Body of pancreas (tissue), 4 donors: Measurements from ENCODE around the gene ART3. TPM values are rescaled to one million over a fixed set of nuclear protein-coding genes. Genes with fewer than 3 reads are reported as not detected.

ENCODE experiments used
- ATAC-seq: fragments of 150-250 bp; one replicate; pipeline ENCODE4 v1.9.1; 2016
- DNase-seq, 4 donors: peaks; one replicate each; pipeline ENCODE4 v3.0.0-alpha.2; 2019
- H3K27ac ChIP-seq, 4 donors: fragments of 200-600 bp; sonication (generic); 1 replicate in 3 of 4; 2 replicates in 1 of 4; pipeline versions ENCODE4 v1.5.1 to v1.6.1; 2016 to 2019; ENCODE audit warnings: mild to moderate bottlenecking in 1 of 4, mixed read lengths in 1 of 4, moderate library complexity in 1 of 4
- H3K27me3 ChIP-seq, 2 donors: fragments of 200-600 bp; sonication (generic); one replicate each; pipeline ENCODE4 v1.6.0; 2016; ENCODE audit warnings: mild to moderate bottlenecking in 1 of 2
- H3K36me3 ChIP-seq, 2 donors: fragments of 200-600 bp; sonication (generic); replicated peaks in 1 of 2; 2 replicates each; pipeline ENCODE4 v1.5.1; 2016; ENCODE audit warnings: low read depth in 2 of 2; ENCODE audit not compliant: insufficient read depth in 1 of 2
- H3K4me1 ChIP-seq: fragments of 200-600 bp; sonication (generic); one replicate; pipeline ENCODE4 v1.6.0; 2016
- H3K4me3 ChIP-seq, 2 donors: fragments of 200-600 bp; sonication (generic); 1 replicate in 1 of 2; 2 replicates in 1 of 2; pipeline ENCODE4 v1.5.1; 2016 to 2019
- H3K9me3 ChIP-seq, 3 donors: fragments of 200-600 bp; sonication (generic); 1 replicate in 2 of 3; 2 replicates in 1 of 3; pipeline ENCODE4 v1.5.1; 2016
- POLR2A ChIP-seq, 3 donors: fragments of 450-650 bp; IDR thresholded peaks; one replicate each; pipeline ENCODE4 v1.6.1; 2016; ENCODE audit warnings: antibody characterized with exemption in 3 of 3, mild to moderate bottlenecking in 2 of 3
- WGBS, 2 donors: methylation state at CpG; one replicate each; pipeline ENCODE4 v1.1.5; 2017; 5-methylcytosine and 5-hydroxymethylcytosine counted together
- intact Hi-C: fragments of 100-400 bp; cut with DNase I; formaldehyde crosslinking; loops from one replicate; pipeline ENCODE4 v1.15.1; 2023
- total RNA-seq, 2 donors: library from RNA; depleted of rRNA; stranded (reverse); fragments of >200 nt; gene quantifications; one replicate each; pipeline ENCODE4 v1.1.0, GENCODE V29; 2016
- TF ChIP-seq, protein P1 (sequence below), 7 experiments: fragments of 450-650 bp in 4 of 7; fragments of 200-600 bp in 3 of 7; sonication (generic) in 3 of 7; IDR thresholded peaks; one replicate each; pipeline ENCODE4 v1.5.1; 2016 to 2019; ENCODE audit warnings: antibody characterized with exemption in 7 of 7

The ART3 gene
- total RNA-seq, 2 donors from 2014 or later: 6.5 to 6.9 TPM

DNA sequence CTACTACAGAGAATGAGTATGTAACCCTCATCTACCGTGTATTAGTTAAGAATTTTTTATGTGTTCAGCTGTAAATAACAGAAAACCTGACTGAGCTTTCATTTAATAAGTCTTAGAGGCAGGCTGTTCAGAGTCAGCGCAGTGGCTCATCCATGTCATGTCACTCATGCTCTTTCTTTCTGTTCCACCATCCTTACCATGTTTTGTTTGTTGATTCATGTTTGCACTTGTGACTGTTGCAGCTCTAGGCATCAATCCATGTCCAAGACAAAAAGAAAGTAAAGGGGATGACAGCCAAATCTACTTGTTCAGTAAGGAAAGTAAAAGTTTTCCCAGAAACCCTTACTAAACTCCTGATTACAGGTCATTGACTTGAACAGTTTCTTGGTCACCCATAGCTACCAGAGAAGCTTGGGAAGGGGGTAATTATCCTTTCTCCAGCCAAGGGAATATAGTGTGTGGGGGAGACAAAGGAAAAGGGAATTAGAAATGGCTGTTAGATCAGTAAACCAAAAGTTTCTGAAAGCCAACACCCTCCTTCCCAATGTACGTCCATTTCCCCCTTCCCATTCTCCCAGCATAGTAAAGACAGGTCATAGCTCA lies 9.0 kb downstream of the ART3 start:
- H3K4me3 ChIP-seq: no peak overlapping the region
- no peak overlapping the region for H3K27ac ChIP-seq
- H3K27me3 ChIP-seq: no peaks in the 10 kb centered on the region
- H3K9me3 ChIP-seq: no peaks in the 10 kb centered on the region
- intact Hi-C loops: no loop called here
- 84 to 88% methylated on average over 3 of the region's 3 CpGs for WGBS, 2 donors
- TF ChIP-seq, protein P1, sequence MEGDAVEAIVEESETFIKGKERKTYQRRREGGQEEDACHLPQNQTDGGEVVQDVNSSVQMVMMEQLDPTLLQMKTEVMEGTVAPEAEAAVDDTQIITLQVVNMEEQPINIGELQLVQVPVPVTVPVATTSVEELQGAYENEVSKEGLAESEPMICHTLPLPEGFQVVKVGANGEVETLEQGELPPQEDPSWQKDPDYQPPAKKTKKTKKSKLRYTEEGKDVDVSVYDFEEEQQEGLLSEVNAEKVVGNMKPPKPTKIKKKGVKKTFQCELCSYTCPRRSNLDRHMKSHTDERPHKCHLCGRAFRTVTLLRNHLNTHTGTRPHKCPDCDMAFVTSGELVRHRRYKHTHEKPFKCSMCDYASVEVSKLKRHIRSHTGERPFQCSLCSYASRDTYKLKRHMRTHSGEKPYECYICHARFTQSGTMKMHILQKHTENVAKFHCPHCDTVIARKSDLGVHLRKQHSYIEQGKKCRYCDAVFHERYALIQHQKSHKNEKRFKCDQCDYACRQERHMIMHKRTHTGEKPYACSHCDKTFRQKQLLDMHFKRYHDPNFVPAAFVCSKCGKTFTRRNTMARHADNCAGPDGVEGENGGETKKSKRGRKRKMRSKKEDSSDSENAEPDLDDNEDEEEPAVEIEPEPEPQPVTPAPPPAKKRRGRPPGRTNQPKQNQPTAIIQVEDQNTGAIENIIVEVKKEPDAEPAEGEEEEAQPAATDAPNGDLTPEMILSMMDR (IDR thresholded peaks at IDR 0.05): no peak
- TF ChIP-seq POLR2A (IDR thresholded peaks at IDR 0.05): no peak
- H3K4me1 ChIP-seq: peaks cover 5% of the 10 kb centered on the region
- ATAC-seq: no peak
- no peak for DNase-seq
- no peaks in the 10 kb centered on the region for H3K36me3 ChIP-seq

GRCh38 chr4:76084542-76084941 lies 10.0 kb downstream of the ART3 start:
- WGBS, 2 donors: 52 to 60% methylated on average over 1 of the region's 1 CpG
- no peak for TF ChIP-seq POLR2A (IDR thresholded peaks at IDR 0.05)
- TF ChIP-seq, protein P1 (IDR thresholded peaks at IDR 0.05): no peak
- H3K27ac ChIP-seq: no peak overlapping the region
- no peaks in the 10 kb centered on the region for H3K36me3 ChIP-seq
- H3K4me1 ChIP-seq: peaks cover 5% of the 10 kb centered on the region
- H3K9me3 ChIP-seq: no peaks in the 10 kb centered on the region
- intact Hi-C loops: no loop called here
- ATAC-seq: no peak
- H3K27me3 ChIP-seq: no peaks in the 10 kb centered on the region
- no peak for DNase-seq
- no peak overlapping the region for H3K4me3 ChIP-seq

DNA sequence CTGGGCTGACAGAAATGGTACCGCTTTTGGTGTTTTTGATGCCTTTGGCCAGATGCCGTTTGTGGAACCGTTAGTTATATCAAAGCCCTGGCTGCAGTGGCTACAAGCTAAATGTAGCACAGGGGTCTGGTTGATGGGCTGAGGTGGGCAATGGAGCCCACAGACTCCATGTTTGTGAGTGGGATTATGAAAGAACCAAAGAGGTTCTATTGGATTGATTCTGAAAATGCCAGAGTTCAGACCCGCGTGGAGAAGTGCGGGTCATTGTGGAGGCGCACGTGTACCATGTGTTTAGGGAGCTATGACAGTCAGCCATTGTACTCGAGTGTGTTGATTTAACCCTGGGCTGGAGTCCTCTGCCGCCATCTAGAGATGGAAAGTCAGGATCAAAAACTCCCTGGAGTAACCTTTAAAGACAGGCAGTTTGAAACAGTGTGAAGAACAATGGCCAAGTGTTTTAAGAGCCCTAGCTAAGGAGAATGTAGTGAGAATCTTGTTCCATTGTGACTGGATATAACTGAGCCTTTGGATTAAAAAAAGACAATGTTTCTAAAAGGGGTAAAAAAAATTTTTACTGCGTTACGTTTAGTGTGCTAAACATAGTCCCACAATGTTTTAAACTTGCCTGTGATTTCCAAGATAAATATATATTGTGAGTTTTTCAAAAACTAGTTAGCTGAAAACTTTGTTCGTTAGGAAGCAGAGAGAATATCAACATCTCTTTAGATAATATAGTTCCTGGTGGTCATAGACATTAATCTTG lies 12.7 kb downstream of the ART3 start:
- intact Hi-C loops: no loop called here
- H3K36me3 ChIP-seq: no peaks in the 10 kb centered on the region
- no peak overlapping the region for H3K27ac ChIP-seq
- H3K4me1 ChIP-seq: peaks cover 5% of the 10 kb centered on the region
- WGBS, 2 donors: 14 to 19% methylated on average over 13 of the region's 13 CpGs
- no peak overlapping the region for H3K4me3 ChIP-seq
- H3K27me3 ChIP-seq: no peaks in the 10 kb centered on the region
- ATAC-seq (peak; percentile 91), DNase-seq (peak; percentile 52 to 77 (median 64))
- H3K9me3 ChIP-seq: no peaks in the 10 kb centered on the region
- TF ChIP-seq POLR2A (IDR thresholded peaks at IDR 0.05): no peak
- TF ChIP-seq, protein P1 (IDR thresholded peaks at IDR 0.05): peak; percentile 37 to 70 (median 65)

DNA sequence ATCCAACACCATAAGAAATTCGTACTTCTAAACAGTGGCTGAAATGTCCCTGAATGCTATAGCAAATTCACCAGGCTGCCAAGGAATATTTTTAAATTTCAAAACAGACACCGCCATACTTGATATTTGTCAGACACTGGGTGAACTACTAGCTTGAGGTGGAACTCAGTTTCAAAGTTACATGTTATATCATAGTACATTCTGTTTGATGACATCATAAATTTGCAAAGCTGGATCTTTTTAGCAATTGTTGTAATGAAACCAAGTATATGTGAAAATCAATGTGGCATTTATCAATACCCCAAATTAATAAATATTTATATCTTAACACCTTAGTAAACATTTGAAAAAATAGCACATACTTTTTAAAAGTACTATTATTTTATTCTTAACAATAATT lies 14.2 kb downstream of the ART3 start:
- Histone ChIP-seq H3K36me3 (no peaks in the 10 kb centered on the region), H3K27ac (no peak overlapping the region), H3K4me3 (no peak overlapping the region), H3K9me3 (no peaks in the 10 kb centered on the region), H3K4me1 (peaks cover 5% of the 10 kb centered on the region), H3K27me3 (no peaks in the 10 kb centered on the region)
- 83 to 85% methylated on average over 2 of the region's 2 CpGs for WGBS, 2 donors
- no peak for DNase-seq
- TF ChIP-seq, protein P1 (IDR thresholded peaks at IDR 0.05): no peak
- no peak for TF ChIP-seq POLR2A (IDR thresholded peaks at IDR 0.05)
- no peak for ATAC-seq
- intact Hi-C loops: no loop called here
